Astrocyte (in vitro differentiated cells and primary cell): ENCODE data around the gene PTPN5.

ENCODE experiments used
- EZH2 ChIP-seq: IDR thresholded peaks from 2 replicates; pipeline ENCODE4 v1.6.1; 2012; ENCODE audit warnings: mild to moderate bottlenecking, low read length, inconsistent platforms; ENCODE audit not compliant: insufficient read depth
- TF ChIP-seq, protein P1 (sequence below): IDR thresholded peaks from 2 replicates; pipeline ENCODE4 v1.5.1; 2011; ENCODE audit warnings: low read depth, mild to moderate bottlenecking, inconsistent platforms, low read length, moderate library complexity; ENCODE audit not compliant: insufficient read depth

DNA sequence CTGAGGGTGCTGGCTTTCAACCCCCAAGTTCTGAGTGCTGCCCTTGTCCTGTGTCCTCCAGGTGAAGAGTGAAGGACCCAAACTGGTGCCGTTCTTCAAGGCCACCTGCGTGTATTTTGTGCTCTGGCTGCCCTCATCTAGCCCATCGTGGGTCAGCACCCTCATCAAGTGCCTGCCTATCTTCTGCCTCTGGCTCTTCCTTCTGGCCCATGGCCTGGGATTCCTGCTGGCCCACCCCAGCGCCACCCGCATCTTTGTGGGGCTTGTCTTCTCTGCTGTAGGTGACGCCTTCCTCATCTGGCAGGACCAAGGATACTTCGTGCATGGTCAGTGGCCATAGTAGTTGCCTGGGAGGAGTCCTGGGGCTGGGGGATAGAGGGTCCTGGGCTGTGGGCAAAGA lies 90.7 kb downstream of the PTPN5 start:
- TF ChIP-seq, protein P1, sequence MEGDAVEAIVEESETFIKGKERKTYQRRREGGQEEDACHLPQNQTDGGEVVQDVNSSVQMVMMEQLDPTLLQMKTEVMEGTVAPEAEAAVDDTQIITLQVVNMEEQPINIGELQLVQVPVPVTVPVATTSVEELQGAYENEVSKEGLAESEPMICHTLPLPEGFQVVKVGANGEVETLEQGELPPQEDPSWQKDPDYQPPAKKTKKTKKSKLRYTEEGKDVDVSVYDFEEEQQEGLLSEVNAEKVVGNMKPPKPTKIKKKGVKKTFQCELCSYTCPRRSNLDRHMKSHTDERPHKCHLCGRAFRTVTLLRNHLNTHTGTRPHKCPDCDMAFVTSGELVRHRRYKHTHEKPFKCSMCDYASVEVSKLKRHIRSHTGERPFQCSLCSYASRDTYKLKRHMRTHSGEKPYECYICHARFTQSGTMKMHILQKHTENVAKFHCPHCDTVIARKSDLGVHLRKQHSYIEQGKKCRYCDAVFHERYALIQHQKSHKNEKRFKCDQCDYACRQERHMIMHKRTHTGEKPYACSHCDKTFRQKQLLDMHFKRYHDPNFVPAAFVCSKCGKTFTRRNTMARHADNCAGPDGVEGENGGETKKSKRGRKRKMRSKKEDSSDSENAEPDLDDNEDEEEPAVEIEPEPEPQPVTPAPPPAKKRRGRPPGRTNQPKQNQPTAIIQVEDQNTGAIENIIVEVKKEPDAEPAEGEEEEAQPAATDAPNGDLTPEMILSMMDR = no peak
- TF ChIP-seq EZH2 = no peak
